Stimulated activated naive CD4-positive, alpha-beta T cell treated with Interleukin-2 at 50 U/mL for 16 hours (primary cell): ENCODE measurements around the gene CDPF1.
A peak's percentile ranks its signal among the peaks of the same experiment; 100 is the strongest.
"Not testable (repeated sequence)": the region's sequence is repeated elsewhere in the genome, so short reads cannot be mapped to it uniquely, and the experiment has no call there.

Experiments
- DNase-seq: peaks from one replicate; lab custom pipeline; 2025; lab: John Stamatoyannopoulos, UW

Gene CDPF1

DNA sequence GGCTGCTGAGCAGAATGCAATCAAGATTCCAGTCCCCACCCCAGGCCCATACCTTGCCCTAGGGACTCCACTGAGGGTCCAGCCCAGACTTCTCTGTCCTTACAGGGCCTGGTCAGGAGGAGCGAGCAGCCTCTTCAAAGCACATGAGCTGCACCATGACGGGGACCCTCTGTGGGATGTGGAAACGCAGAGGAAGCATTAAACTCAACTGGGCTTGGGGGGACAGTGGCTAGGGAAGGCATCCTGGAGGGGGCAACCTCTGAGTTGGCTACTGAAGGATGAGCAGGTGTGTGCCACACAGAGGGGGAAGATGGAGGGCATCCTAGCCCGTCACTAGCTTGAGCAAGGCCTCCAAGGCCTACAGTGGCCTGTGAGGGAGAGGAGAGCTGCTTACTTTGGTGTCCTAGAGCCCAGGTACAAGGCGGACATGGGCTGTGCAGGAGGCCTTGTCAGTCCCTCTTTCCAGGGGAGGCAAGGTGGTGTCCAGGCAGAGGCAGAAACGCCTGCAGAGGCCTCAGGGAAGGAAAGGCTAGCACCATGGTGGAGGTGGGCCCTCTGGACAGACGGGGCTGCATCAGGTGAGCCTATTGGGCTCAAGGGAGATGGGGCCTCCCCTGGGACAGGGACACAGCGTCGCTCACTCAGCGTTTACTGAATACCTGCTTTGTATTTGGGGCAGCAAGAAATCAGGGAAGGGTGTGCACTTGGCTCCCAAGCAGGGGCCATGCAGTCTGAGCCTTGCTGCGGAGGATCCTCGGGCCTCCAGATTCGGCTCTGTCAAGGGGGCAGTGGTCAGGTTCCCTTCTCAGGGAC is 32.0 kb upstream of the CDPF1 start:
- DNase-seq = no peak

DNA sequence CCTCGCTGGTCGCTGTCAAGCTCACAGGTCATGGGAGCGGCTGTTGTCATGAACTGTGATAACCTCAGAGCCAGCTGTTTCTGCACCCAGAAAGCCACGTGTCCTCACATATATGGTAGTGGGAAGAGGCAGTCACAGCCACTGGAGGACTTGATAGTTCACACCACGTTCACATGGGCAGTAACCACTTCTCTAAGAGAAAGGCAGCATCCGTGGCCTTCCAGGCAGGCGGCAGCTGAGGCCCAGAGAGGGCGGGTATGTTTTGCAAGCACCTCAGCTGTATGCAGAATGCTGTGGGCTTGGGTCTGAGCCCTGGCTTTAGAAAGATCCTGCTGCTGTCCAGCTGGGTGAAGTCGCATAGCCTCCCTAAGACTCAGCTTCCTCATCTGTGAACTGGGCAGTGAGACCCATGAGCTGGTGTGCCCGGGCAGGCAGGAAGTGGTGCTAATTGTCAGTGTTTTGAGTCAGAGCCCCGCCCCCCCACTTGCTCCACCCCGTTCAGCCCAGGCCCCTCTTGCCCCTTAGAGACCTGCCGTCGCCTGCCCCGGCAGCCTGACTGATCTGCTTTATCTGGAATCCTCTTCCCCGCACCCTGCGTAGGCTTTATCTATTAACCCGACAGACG is 31.0 kb upstream of the CDPF1 start:
- no peak for DNase-seq

DNA sequence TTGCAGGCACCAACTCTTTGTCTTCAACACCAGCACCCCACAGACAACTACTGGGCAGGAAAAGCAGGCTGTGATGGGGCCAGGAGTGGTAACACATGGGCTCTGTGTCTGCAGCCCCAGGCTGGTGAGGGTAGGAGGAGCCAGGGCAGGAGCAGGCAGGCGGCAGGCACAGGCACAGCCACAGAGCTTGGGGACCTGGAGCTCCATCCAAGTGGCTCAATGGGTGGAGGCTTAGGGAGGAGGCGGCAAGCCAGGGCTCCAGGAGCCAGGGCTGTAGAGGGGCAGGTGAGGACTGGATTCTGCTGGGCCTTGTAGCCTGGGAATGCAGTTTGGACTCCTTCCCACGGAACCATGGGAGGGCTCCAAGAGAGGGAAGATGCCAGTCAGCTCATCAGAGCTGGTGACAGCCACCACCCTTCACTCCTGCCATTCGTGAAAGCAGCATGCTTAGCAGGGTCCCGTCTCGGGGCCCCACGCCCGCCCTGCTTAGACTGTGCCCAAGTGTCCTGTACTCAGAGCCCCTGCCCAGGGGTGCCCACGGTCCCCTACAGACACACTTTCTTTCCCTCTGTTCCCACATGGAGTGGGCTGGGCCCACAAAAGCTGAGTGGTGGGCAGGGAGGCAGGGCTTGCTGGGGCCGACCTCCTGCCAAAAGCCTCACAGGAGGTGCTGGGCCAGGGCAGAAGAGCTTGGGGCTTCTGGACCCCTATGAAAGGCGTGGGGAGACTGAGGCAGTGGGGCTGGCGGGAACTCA is 30.1 kb upstream of the CDPF1 start:
- DNase-seq = no peak

DNA sequence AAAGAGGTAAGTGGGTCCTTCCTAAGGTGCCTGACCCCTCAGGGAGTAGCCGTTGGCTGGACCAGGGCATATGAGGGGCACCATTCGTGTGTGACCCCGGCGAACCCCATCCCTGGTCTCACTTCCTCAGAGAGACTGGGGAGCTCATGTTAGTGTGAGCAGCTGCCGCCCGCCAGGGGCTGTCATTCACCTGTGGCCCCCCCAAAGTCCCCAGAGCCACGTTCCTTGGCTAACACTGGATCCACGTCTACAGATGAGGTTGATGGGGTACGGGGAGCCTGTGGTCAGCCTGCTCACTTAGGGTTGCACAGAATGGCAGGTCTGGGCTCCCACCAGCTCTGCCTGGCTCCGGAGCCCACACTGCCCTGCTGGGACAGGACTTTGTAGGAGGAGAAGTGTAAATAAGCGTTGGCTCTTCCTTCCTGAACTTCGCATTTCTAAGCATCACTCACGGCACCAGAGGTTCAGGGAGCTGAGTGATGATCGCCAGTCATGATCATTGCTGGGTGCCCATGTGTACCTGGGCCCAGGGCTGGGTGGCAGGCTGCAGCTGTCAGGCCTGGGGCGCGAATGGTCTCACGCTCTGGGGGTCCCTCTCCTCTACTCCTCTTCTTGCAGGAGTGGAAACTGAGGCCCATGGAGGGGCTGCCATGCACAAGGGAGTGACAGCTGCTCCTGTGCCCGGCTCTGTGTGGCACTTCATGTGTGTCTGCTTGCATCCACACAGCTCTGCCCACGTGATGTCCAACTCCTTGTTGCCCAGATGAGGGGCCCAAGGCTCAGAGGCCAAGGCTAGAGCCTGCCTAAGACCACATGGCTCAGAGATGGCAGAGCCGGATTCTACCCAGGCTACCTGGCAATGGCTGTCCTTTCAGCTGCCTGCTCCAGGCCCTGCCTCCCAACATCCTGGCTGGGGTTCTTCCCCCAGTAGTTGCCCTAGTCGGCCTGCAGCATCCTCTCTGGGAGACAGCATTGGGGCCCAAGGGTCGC is 28.9 kb upstream of the CDPF1 start:
- DNase-seq = no peak

DNA sequence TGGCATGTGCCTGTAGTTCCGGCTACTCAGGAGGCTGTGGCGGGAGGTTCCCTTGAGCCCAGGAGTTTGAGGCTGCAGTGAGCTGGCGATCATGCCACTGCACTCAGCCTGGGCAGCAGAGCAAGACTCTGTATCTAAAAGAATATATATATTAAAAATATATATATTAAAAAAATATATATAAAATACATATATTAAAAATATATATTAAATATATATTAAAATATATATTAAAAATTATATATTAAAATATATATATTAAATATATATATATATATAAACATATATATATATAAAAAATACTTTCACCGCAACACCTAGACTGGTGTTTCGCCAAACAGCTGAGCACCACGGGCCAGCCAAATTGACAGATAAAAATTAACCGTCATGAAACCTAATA is 26.5 kb upstream of the CDPF1 start:
- no peak for DNase-seq

DNA sequence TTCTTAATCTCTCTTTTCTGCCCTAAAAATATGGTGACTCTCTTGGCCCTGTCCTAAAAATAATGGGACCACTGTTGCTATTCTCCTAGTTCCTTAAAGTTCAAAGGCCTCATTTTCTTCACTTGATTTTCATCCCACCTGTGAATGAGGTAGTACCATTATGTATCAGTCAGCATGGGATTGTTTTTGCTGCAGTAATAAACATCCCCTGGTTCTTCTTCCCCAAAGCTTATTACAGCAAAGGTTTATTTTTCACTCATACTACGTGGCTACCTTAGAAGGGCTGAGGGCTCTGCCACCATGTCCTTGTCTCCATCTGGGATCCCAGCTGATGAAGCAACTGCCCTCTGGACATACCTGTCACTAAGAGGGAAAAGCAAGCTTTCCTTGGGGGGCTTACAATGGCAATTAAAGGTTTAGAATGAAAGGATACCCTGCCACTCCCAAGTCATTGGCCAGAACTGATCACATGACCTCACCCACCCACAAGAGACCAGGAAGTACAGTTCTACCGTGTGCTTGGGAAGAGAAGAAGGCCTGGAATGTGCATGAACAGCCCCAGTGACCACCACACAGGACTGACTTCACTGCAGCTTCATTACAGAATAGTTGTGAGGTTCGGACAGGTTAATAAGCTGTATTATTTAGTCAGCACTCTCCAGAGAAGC is 25.5 kb upstream of the CDPF1 start:
- no peak for DNase-seq

DNA sequence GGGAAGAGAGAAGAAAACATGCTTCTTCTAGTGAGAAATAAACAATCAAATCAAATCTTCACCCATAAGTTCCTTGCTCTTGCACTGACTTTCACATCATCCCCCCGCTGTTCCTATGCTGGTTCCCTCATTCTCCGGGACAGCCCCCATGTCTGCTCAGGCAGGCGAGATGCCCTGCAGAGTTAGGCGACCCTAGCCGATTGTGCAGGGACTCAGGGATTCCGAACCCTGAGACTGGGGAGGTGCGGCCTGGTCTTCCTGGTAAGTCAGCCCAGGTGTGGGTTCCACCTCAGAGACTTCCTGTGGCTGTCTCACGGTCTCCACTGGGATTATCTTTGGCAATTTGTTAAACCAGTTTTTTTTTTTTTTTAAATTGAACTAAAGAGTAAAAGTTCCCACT is 24.3 kb upstream of the CDPF1 start:
- no peak for DNase-seq

DNA sequence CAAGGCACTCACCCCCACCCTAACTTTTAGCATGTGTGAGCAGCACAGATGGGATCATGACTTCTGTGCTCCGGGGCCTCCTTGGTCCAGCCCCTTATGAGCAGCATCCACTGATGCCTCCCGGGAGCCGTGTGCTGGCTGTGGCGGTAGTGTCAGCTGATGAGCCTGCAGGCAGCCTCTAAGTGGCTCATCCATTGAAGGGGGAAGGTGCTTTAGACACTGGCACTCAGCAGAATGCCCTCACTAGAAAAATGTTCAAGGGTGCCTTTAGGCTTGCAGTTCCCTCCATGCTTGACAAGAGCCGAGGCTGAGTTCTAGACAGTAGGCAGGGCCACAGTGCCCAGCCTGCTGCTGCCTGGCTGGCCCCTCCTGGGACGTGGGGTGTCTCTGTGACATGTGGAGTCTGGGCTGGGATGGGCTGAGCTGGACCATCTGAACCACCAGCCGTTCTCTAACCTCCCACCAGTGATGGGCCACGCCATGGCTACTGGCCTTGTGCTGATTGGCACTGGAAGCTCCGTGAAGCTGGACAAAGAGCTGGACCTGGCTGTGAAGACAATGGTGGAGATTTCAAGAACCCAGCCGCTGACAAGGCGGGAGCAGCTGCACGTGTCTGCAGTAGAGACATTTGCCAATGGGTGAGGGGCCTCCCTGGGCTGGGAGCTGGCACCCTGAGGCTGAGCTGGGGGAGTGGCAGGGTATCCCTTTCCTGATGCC is 23.5 kb upstream of the CDPF1 start:
- no peak for DNase-seq

DNA sequence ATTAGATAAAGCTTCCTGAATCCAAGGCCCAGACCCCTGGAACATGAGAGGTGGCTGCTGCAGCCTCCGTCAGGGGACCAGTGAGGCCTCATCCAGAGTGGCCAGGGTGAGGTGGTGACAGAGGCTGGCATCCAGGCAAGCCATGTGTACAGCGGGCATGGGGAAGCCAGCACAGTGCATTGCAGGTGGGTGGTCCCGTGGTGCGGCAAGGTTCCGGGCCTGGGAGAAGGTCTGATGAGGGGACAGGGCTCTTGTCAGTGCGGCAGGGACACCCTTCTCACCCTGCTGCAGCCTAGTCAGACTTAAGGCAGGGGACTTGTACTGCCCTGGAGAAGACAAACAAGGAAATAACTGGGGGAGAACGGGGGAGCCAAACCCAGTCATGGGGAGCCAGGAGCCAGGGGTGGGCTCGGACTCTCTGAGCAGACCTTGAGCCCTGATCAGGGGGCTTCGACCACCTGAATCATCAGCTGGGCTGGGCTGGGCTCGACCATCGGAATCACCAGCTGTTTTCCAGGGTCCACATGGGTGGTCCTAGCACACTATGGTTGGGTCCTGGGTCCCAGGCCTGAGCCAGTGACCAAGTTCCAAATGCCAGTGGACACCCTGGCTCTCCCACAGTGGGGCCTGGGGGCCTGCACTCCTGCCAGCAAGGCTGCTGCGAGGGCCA is 22.8 kb upstream of the CDPF1 start:
- no peak for DNase-seq

DNA sequence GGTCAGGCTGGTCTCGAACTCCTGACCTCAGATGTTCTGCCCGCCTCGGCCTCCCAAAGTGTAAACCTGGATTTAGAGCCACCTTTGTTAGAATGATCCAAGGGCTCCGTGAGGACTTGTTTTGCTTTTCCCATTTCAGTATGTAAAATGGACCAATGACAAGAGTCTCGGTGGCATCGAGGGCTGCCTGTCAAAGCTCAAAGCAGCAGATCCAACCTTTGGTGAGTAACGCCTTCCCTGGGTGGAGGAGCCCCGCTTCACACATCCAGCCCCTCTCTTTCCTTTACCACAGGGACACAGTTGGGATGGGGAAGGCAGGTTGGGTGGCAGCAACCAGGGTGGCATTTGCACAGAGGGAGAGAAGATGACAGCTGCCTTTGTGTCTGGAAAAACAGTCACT is 22.1 kb upstream of the CDPF1 start:
- DNase-seq = no peak

DNA sequence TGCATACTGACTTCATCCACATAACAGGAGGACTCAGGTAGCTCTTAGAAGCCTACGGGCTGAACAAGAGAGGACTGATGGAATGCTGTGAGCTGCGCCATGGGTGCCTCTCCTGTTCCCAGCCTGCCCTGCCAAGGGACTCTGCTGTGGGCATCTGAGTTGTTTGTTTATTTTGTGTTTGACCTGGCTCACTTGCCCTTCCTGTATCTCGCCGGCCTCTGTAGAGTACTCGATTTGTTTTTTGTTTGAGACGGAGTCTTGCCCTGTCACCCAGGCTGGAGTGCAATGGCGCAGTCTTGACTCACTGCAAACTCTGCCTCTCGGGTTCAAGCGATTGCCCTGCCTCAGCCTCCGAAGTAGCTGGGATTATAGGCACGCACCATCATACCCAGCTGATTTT is 19.5 kb upstream of the CDPF1 start:
- no peak for DNase-seq

DNA sequence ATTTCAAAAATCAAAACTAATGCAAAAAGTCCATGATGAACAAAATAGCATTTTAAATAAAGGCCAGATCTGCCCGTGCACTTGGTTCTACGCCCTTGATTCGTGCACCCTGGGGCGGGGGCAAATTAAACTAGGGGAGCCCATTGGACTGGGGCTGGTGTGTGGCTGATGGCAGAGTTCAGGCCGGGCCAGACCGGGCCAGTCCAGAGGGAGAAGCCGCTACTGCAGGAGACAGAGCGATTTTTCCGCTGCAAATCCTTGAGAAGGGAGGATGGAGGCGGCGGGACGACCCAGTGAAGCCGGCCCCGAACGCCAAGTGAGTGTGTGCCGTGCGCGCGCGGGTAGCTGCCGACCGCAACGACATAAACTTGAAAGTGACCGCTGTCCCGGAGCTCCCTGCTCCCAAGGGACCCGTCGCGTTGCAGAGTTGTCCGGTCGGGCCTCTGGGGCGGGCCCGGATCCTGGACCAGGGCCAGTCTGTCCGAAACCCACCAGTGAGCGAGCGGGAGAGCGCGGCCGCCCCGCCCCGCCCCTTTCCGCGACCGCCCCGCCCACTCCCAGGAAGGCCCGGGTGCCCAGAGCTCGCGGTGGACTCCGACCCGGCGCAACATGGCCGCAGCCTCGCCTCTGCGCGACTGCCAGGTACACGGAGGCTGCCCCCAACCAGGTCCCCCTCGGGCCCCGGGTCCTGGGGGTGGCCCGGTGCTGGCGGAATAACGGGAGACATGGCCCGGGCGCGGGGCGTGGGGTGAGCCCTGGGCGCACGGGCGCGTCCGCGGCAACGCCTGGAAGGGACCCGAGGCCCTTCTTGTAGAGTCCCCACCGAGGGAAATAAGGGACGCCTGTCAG is 17.6 kb upstream of the CDPF1 start, which contains the start of gene TTC38:
Gene TTC38, plus strand, starts transcription at position 578 of the 849 bp plus-strand sequence. Its CDS starts 32 bp downstream, at position 610.
- DNase-seq = peak; percentile 29

DNA sequence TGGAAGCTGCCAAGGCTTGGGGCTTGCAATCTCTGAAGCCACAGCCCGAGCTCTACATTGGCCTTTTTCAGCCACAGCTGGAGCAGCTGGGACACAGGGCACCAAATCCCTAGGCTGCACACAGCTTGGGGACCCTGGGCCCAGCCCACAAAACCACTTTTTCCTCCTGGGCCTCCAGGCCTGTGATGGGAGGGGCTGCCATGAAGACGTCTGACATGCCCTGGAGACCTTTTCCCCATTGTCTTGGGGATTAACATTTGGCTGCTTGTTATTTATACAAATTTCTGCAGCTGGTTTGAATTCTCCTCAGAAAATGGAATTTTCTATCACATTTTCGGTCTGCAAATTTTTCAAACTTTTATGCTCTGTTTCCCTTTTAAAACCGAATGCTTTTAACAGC is 15.5 kb upstream of the CDPF1 start:
- not testable (repeated sequence) for DNase-seq

DNA sequence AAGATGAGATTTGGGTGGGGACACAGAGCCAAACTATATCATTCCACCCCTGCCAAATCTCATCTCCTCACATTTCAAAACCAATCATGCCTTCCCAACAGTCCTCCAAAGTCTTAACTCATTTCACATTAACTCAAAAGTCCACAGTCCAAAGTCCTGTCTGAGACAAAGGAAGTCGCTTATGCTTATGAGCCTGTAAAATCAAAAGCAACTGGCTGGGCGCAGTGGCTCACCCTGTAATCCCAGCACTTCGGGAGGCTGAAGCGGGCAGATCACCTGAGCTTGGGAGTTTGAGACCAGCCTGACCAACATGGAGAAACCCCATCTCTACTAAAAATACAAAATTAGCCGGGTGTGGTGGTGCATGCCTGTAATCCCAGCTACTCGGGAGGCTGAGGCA is 14.4 kb upstream of the CDPF1 start:
- DNase-seq = not testable (repeated sequence)

DNA sequence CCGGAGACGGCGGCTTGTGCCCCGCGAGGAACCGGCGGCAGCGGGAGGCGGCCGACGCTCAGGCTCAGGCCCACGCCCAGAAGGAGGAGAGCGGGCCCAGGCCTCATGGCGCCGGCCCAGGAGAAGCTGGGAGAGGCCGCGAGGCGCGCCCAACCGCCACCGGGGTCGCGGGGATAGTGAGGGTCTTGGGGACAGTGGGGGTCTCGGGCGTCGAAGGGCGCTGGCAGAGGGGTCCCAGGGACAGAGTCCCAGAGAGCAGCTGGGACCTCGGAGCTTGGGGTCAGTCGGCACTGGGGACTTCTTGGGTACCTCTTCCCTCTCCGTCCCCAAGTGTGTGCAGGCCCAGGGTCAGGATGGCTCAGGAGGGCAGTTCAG is 13.1 kb upstream of the CDPF1 start, which contains the start of gene PKDREJ:
Gene PKDREJ, minus strand, starts transcription at position 128 of the 375 bp plus-strand sequence. Its CDS starts 21 bp downstream, at position 107.
- no peak for DNase-seq

DNA sequence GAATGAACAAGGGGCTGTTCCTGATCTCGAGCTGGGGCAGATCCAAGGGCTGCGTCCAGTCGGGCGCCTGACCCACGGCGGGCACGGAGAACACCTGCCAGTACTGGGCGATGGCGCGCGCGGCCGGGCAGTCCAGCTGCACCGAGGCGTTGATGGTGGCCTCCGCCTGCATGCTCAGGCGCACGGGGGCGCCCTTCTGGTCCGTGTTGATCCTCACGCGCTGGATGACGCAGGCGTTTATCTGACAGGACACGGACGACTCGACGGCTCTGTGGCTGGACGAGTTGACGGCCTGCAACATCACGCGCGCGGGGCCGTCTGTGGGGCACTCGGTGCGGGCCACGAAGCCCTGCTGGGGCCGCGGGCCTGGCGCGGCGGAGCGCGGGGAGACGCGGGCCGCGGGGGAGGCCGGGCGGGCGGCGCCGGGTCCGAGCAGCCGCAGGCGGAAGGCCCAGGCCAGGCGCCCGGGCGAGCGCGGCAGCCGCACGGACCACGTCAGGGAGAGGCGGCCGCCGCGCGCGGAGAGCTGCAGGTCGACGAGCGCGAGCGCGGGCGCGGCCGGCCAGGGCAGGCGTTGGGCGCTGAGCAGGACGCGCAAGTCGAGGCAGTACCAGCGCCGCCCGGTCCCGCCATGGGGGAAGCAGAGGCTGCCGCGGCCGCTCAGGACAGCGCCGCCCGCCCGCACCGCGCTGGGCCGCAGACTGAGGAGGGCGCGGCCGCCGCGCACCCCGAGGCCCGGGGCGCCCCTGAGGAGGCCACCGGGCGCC is 12.5 kb upstream of the CDPF1 start:
- DNase-seq = no peak

DNA sequence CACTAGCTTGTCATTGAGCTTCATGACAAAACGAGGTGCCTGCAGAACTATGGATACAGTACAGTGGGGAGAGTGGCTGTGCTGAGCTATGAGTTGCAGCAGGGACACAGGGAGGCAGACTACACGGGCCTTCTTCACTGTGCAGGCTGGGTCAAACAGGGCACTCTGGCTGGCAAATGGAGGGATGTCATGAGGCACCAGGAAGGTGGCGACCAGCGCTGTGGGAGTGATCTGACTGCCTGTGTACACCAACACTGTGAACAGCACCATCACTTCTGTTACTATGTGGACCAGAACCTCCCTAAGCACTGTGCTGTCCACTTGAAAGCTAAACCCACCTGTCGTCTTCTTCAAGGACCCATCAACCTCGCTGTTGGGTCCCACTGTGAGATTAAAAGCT is 9.9 kb upstream of the CDPF1 start:
- DNase-seq = no peak

DNA sequence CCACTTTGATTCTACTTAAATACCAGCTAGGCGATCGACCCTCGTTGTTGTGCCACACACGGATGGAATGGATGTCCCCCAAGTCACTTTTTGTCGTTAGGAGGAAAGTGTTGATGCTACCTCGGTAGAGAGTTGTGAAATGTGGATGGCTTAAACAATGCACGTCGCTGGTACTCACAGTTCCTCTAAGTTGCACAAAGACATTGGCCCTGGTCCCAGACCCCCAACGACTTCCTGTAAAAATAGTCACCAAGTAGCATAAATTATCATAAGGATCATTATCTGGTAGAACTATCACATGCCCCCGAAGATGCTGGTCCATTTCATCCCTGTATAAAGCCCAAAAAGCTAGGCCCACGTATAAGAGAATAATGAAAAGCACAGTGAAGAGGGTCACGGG is 9.3 kb upstream of the CDPF1 start:
- no peak for DNase-seq
